Activated CD8-positive, alpha-beta memory T cell treated with anti-CD3 and anti-CD28 coated beads, Interleukin-2, amount 50 U/mL, for 1 hour (primary cell): ENCODE measurements around the gene YWHAE.
"Not testable (repeated sequence)": the region's sequence is repeated elsewhere in the genome, so short reads cannot be mapped to it uniquely, and the experiment has no call there.

ENCODE experiments used
- DNase-seq: peaks from one replicate; pipeline ENCODE4 v3.0.0-alpha.2; 2020; ENCODE audit errors: extremely low read depth

The YWHAE gene

GRCh38 chr17:1399679-1400512 is at the start of gene YWHAE:
YWHAE (minus strand) TSS chr17:1400222; CDS start chr17:1400110, 112 bp downstream.
- DNase-seq = peak; percentile 84

GRCh38 chr17:1449412-1449967 is 49.5 kb upstream of the YWHAE start:
- no peak for DNase-seq

GRCh38 chr17:1447052-1447451 is 47.0 kb upstream of the YWHAE start:
- DNase-seq = no peak

GRCh38 chr17:1446201-1446600 is 46.2 kb upstream of the YWHAE start:
- DNase-seq = no peak

GRCh38 chr17:1445695-1446094 is 45.7 kb upstream of the YWHAE start:
- not testable (repeated sequence) for DNase-seq

- not testable (repeated sequence) for DNase-seq
Measured at GRCh38 chr17:1442721-1443120, 42.7 kb upstream of the YWHAE start.

GRCh38 chr17:1442187-1442586 is 42.2 kb upstream of the YWHAE start:
- DNase-seq = no peak

- no peak for DNase-seq
Measured at GRCh38 chr17:1440921-1441320, 40.9 kb upstream of the YWHAE start.

- DNase-seq = no peak
Measured at GRCh38 chr17:1438593-1439083, 38.6 kb upstream of the YWHAE start.

- DNase-seq = no peak
Measured at GRCh38 chr17:1435326-1435725, 35.3 kb upstream of the YWHAE start.

- DNase-seq = no peak
Measured at GRCh38 chr17:1434150-1434549, 34.1 kb upstream of the YWHAE start.

GRCh38 chr17:1431631-1432104 is 31.6 kb upstream of the YWHAE start:
- DNase-seq = no peak

- DNase-seq = no peak
Measured at GRCh38 chr17:1423456-1424135, 23.6 kb upstream of the YWHAE start.

GRCh38 chr17:1422885-1423284 is 22.9 kb upstream of the YWHAE start:
- DNase-seq = no peak

- DNase-seq = no peak
Measured at GRCh38 chr17:1421470-1421869, 21.4 kb upstream of the YWHAE start.

GRCh38 chr17:1420981-1421380 is 21.0 kb upstream of the YWHAE start:
- no peak for DNase-seq

GRCh38 chr17:1420163-1420562 is 20.1 kb upstream of the YWHAE start:
- DNase-seq = no peak

GRCh38 chr17:1418476-1418875 is 18.5 kb upstream of the YWHAE start:
- DNase-seq = not testable (repeated sequence)

- DNase-seq = no peak
Measured at GRCh38 chr17:1416414-1416813, 16.4 kb upstream of the YWHAE start.

GRCh38 chr17:1414634-1415033 is 14.6 kb upstream of the YWHAE start:
- no peak for DNase-seq

- no peak for DNase-seq
Measured at GRCh38 chr17:1414001-1414574, 14.1 kb upstream of the YWHAE start.

- DNase-seq = no peak
Measured at GRCh38 chr17:1413281-1413791, 13.3 kb upstream of the YWHAE start.
